ENCODE data around the gene SORCS2. TPM values are rescaled to one million over a fixed set of nuclear protein-coding genes. Genes with fewer than 3 reads are reported as not detected.

The SORCS2 gene
- total RNA-seq, 4 donors from 2014 or later: 0.53 to 9.9 (median 0.90) TPM

DNA sequence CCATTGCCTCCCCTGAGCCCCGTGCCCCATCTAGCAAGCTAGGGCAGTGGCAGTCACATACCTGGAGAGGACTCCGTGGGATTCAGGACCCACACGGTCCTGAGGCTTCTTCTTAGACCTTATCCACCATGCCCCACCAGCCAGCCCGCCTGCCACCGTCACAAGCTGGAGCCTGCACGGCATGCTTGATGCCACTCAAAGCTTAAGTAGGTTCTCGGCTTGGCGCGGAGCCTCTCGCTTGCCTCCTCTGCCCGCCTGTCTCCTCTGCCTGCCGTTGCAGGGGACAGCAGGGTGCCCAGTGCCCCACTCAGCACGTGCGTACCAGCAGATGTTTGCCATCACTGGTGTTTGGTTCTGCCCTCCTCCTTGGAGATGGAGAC lies 228.3 kb downstream of the SORCS2 start:
- peak in 2 of 3 donors; percentile 34 to 37 for DNase-seq
- TF ChIP-seq, protein P1, sequence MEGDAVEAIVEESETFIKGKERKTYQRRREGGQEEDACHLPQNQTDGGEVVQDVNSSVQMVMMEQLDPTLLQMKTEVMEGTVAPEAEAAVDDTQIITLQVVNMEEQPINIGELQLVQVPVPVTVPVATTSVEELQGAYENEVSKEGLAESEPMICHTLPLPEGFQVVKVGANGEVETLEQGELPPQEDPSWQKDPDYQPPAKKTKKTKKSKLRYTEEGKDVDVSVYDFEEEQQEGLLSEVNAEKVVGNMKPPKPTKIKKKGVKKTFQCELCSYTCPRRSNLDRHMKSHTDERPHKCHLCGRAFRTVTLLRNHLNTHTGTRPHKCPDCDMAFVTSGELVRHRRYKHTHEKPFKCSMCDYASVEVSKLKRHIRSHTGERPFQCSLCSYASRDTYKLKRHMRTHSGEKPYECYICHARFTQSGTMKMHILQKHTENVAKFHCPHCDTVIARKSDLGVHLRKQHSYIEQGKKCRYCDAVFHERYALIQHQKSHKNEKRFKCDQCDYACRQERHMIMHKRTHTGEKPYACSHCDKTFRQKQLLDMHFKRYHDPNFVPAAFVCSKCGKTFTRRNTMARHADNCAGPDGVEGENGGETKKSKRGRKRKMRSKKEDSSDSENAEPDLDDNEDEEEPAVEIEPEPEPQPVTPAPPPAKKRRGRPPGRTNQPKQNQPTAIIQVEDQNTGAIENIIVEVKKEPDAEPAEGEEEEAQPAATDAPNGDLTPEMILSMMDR (IDR thresholded peaks at IDR 0.05): no peak
- no peak for TF ChIP-seq POLR2A (IDR thresholded peaks at IDR 0.05)
- H3K9me3 ChIP-seq: no peaks in the 10 kb centered on the region
- no peak overlapping the region for H3K27ac ChIP-seq
- no peaks in the 10 kb centered on the region for H3K4me1 ChIP-seq
- no peaks in the 10 kb centered on the region for H3K27me3 ChIP-seq
- no peak overlapping the region for H3K4me3 ChIP-seq
- no peaks in the 10 kb centered on the region for H3K36me3 ChIP-seq

- Histone ChIP-seq H3K36me3 (no peaks in the 10 kb centered on the region), H3K27me3 (no peaks in the 10 kb centered on the region), H3K27ac (no peak overlapping the region), H3K4me3 (no peak overlapping the region), H3K9me3 (no peaks in the 10 kb centered on the region), H3K4me1 (no peaks in the 10 kb centered on the region)
- DNase-seq: peak in 1 of 3 donors; percentile 13
- TF ChIP-seq, protein P1 (IDR thresholded peaks at IDR 0.05): no peak
- no peak for TF ChIP-seq POLR2A (IDR thresholded peaks at IDR 0.05)
These were observed 229.2 kb downstream of the SORCS2 start for GRCh38 chr4:7421356-7422150.

DNA sequence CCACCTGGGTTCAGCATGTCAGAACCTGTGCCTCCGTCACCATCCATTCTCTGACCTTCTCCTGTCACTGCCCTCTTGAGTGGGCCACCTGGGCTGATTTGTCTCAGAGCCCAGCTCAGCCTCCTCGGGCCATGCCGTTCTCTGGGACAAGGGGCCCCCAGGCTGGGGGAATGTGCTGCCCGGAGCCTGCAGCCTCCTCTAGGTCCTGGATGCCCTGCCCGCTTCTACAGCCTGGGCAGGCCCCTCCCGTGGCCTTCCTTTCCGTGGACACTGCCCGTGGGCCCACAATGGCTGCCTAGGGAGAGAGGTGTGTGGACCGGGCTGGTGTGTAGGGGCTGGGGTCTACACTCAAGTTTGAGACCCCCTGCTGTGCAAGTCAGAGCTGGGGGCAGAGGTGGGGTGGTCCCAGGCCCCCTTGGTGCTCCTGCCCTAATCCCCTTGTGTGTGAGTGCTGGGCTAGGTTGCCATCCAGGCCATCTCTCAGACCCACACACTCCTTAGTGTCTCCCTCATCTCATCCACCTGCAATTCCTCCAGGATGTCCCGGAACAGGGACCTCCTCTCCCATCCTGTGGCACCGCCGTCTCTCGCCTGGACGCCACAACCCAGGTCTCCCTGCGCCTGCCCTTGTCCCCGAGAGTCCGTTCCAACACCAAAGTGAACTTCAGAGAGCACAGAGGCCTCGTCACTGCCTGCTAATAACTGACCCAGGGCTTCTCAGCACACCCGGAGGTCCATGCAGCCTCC lies 230.0 kb downstream of the SORCS2 start:
- no peaks in the 10 kb centered on the region for H3K27me3 ChIP-seq
- no peak overlapping the region for H3K4me3 ChIP-seq
- H3K9me3 ChIP-seq: no peaks in the 10 kb centered on the region
- no peaks in the 10 kb centered on the region for H3K4me1 ChIP-seq
- TF ChIP-seq, protein P1 (IDR thresholded peaks at IDR 0.05): no peak
- TF ChIP-seq POLR2A (IDR thresholded peaks at IDR 0.05): no peak
- H3K27ac ChIP-seq: no peak overlapping the region
- H3K36me3 ChIP-seq: no peaks in the 10 kb centered on the region
- peak in 2 of 3 donors; percentile 23 to 34 for DNase-seq

DNA sequence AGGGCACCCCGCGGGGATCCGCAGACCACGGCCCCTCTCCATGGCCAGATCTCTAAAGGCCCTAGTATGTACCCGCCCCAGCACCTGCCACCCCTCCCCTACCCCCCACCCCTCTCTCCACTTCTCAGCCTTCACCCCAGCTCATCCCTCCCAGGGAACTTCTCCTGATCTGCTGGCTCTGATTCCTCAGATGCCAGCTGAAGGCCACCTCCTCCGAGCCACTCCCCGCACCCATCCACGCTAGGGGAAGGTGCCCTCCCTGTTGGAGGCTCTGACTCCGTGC lies 230.5 kb downstream of the SORCS2 start:
- TF ChIP-seq POLR2A (IDR thresholded peaks at IDR 0.05): no peak
- TF ChIP-seq, protein P1 (IDR thresholded peaks at IDR 0.05): no peak
- H3K4me1 ChIP-seq: no peaks in the 10 kb centered on the region
- DNase-seq: peak in 1 of 3 donors; percentile 15

DNA sequence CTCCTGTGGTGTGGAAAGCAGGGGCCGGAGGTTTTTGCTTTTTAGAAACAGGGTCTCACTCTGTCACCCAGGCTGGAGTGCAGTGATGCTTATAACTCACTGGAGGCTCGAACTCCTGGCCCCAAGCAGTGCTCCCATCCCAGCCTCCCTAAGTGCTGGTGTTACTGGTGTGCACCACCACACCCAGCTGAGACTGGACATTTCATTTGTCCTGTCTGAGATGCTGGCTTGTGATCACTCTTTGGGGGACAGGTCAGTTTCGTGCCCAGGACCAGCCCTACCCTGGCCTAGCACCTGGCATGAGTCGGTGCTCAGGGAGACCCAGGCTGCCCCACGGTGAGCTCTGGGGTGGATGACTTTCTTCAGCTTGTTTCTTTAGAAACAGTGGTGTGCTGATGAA lies 231.1 kb downstream of the SORCS2 start:
- no peaks in the 10 kb centered on the region for H3K36me3 ChIP-seq
- no peaks in the 10 kb centered on the region for H3K27me3 ChIP-seq
- peak in 2 of 3 donors; percentile 7 to 24 for DNase-seq
- no peak overlapping the region for H3K27ac ChIP-seq
- H3K4me1 ChIP-seq: no peaks in the 10 kb centered on the region
- TF ChIP-seq POLR2A (IDR thresholded peaks at IDR 0.05): no peak
- TF ChIP-seq, protein P1 (IDR thresholded peaks at IDR 0.05): no peak
- no peak overlapping the region for H3K4me3 ChIP-seq
- H3K9me3 ChIP-seq: no peaks in the 10 kb centered on the region

More for the DNA sequence above, 230.5 kb downstream of the SORCS2 start:
- Histone ChIP-seq H3K27ac (no peak overlapping the region), H3K27me3 (no peaks in the 10 kb centered on the region), H3K4me3 (no peak overlapping the region), H3K9me3 (no peaks in the 10 kb centered on the region), H3K36me3 (no peaks in the 10 kb centered on the region)

Data from Peyer's patch (tissue), 4 donors.